ENCODE measurements around the gene ZFP62.

- no peak for TF ChIP-seq CTCF (IDR thresholded peaks at IDR 0.05)
- no peak for TF ChIP-seq EZH2phosphoT487 (IDR thresholded peaks at IDR 0.05)
- no peak for TF ChIP-seq EZH2 (IDR thresholded peaks at IDR 0.05)
These were observed 49.4 kb downstream of the ZFP62 start for GRCh38 chr5:180811623-180812124.
